ENCODE data around the gene AGL. TPM values are rescaled to one million over a fixed set of nuclear protein-coding genes. Genes with fewer than 3 reads are reported as not detected.

The AGL gene
- total RNA-seq, 4 donors from 2014 or later, result 9.1 to 18.5 (median 12.8) TPM

Small RNAs within 50 kb of the gene (small RNA-seq; reads per million reads assigned to genes)
- 0 reads per million in 2 donors for gene AC096949.1

Other genes with a start within 250 kb of the AGL start
- gene PALMD, start 204.2 kb upstream of the AGL start, total RNA-seq, result 10 to 100 TPM in 1 of 4 donors, 1 to 10 TPM in 3; 4.0 to 13.2 (median 5.9) TPM
- gene FRRS1, start 83.7 kb upstream of the AGL start, total RNA-seq, result 10 to 100 TPM in 2 of 4 donors, 1 to 10 TPM in 2; 6.9 to 17.0 (median 11.9) TPM
- 100 to 1,000 TPM in 2 of 4 donors, 10 to 100 TPM in 2; 16.5 to 105 (median 88.6) TPM for gene SLC35A3, start 119.6 kb downstream of the AGL start, total RNA-seq

Measured in Peyer's patch (tissue), 4 donors.